ENCODE data around the gene CDH10.

CDH10 gene

DNA sequence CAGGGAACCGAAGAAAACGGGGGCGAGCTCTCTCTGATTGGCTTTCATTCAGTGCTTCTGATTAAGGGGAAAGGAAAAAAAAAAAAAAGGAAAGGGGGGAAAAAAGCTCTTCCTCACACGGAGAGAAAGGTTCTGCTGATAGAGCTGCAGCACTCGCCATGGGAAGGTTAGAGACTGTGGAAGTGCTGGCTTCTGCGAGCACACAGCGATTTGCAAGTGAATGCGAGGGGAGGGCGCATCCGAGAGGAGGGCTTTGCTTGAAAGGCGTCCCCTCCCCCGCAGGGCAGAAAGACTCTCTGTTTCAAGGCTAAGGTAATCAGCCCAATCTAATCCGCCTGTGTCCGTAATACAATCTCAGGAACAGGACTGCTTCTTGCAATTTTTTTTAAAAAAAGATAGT is at the start of gene CDH10:
Gene CDH10, minus strand, starts transcription at position 218 of the 400 bp plus-strand sequence. CDS start 51,488 bp downstream, outside the sequence.
- ATAC-seq (replicated peaks): no peak
- H3K9me3 Mint-ChIP-seq: peaks cover 0 to under 1% of the 10 kb centered on the region in 2 donors
- H3K36me3 Mint-ChIP-seq: no peaks in the 10 kb centered on the region
- no peak for DNase-seq
- no peak within 1 kb of the TSS for H3K27ac Mint-ChIP-seq
- no peak within 1 kb of the TSS for H3K4me3 Mint-ChIP-seq
- no peaks in the 10 kb centered on the region for H3K27me3 Mint-ChIP-seq
- no peaks in the 10 kb centered on the region for H3K4me1 Mint-ChIP-seq

DNA sequence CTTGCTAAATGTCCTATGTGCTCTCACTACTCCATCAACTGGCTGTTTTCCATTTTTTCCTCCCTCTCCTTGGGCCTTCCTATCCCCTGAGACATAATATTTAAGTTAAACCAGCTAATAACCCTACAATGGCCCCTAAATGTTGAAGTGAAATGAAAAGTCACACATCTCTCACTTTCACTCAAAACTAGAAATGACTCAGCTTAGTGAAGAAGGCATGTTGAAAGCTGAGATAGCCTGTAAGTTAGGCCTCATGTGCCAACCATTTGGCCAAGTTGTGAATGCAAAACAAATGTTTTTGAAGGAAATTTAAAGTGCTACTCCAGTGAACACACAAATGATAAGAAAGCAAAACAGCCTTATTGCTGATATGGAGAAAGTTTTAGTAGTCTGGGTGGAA is 48.8 kb upstream of the CDH10 start:
- H3K27ac Mint-ChIP-seq: no peak overlapping the region
- no peaks in the 10 kb centered on the region for H3K27me3 Mint-ChIP-seq
- DNase-seq: no peak
- H3K4me1 Mint-ChIP-seq: no peaks in the 10 kb centered on the region
- H3K4me3 Mint-ChIP-seq: no peak overlapping the region
- no peak for ATAC-seq (replicated peaks)
- peaks cover 7 to 15% of the 10 kb centered on the region in 2 donors for H3K9me3 Mint-ChIP-seq
- no peaks in the 10 kb centered on the region for H3K36me3 Mint-ChIP-seq

- DNase-seq (no peak), ATAC-seq (replicated peaks) (no peak)
- peaks cover 0 to 2% of the 10 kb centered on the region in 2 donors for H3K36me3 Mint-ChIP-seq
- no peak overlapping the region for H3K27ac Mint-ChIP-seq
- H3K4me1 Mint-ChIP-seq: no peaks in the 10 kb centered on the region
- H3K27me3 Mint-ChIP-seq: no peaks in the 10 kb centered on the region
- peaks cover 12 to 16% of the 10 kb centered on the region in 2 donors for H3K9me3 Mint-ChIP-seq
- H3K4me3 Mint-ChIP-seq: no peak overlapping the region
These were observed 46.3 kb upstream of the CDH10 start for GRCh38 chr5:24691074-24691473.

GRCh38 chr5:24681106-24681505 is 36.3 kb upstream of the CDH10 start:
- Mint-ChIP-seq H3K9me3 (peaks cover 8 to 10% of the 10 kb centered on the region in 2 donors), H3K27ac (no peak overlapping the region), H3K4me1 (no peaks in the 10 kb centered on the region), H3K36me3 (no peaks in the 10 kb centered on the region), H3K27me3 (no peaks in the 10 kb centered on the region), H3K4me3 (no peak overlapping the region)
- DNase-seq (no peak), ATAC-seq (replicated peaks) (no peak)

DNA sequence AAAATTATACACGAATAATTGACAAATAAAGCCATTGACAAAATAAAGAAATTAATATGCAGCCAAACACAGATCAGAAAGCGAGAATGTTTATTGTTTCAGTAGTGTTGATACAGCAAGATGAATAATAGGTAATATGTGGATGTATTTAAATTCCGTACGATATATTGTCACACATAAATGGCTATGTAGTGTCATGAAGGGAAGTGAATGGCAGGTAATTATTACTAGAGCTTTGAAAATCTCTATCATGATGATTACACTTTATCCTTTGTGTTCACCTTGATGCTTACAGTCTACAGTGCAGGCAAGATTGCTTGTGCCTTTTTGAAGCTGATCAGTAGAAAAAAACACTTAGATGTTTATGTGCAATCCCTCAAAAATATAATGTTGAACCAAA is 23.3 kb upstream of the CDH10 start:
- ATAC-seq (replicated peaks) (no peak), DNase-seq (no peak)
- H3K9me3 Mint-ChIP-seq: peaks cover 0 to 2% of the 10 kb centered on the region in 2 donors
- H3K27ac Mint-ChIP-seq: no peak overlapping the region
- H3K4me1 Mint-ChIP-seq: no peaks in the 10 kb centered on the region
- H3K4me3 Mint-ChIP-seq: no peak overlapping the region
- no peaks in the 10 kb centered on the region for H3K27me3 Mint-ChIP-seq
- no peaks in the 10 kb centered on the region for H3K36me3 Mint-ChIP-seq

GRCh38 chr5:24649531-24649930 is 4.8 kb upstream of the CDH10 start:
- H3K36me3 Mint-ChIP-seq: no peaks in the 10 kb centered on the region
- DNase-seq: no peak
- no peak for ATAC-seq (replicated peaks)
- no peak overlapping the region for H3K4me3 Mint-ChIP-seq
- H3K4me1 Mint-ChIP-seq: no peaks in the 10 kb centered on the region
- H3K9me3 Mint-ChIP-seq: peaks cover 0 to 4% of the 10 kb centered on the region in 2 donors
- H3K27me3 Mint-ChIP-seq: no peaks in the 10 kb centered on the region
- no peak overlapping the region for H3K27ac Mint-ChIP-seq

- H3K4me3 Mint-ChIP-seq: no peak overlapping the region
- H3K27ac Mint-ChIP-seq: no peak overlapping the region
- H3K27me3 Mint-ChIP-seq: no peaks in the 10 kb centered on the region
These were observed 2.1 kb upstream of the CDH10 start for GRCh38 chr5:24646915-24647314.

DNA sequence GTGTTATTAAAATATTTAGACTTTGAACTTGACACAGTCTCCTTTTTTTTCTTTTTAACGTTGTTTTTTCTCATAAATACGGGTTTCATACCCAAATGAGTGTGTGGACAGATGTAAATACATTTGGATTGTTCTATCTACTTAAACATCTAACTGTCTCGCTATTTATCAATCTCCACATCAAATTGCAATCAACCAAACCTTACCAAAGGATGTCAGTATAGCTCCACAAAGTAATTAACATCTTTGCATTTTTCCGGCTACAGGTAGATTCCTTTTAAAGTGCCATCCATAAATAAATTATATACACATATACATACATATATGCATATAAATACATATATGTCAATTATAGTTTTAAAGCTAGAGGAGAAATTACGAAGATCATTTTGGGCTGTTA is 705 bp upstream of the CDH10 start:
- no peaks in the 10 kb centered on the region for H3K27me3 Mint-ChIP-seq
- H3K4me3 Mint-ChIP-seq: no peak overlapping the region
- ATAC-seq (replicated peaks) (no peak), DNase-seq (no peak)
- no peaks in the 10 kb centered on the region for H3K4me1 Mint-ChIP-seq
- peaks cover 0 to 2% of the 10 kb centered on the region in 2 donors for H3K9me3 Mint-ChIP-seq
- no peak overlapping the region for H3K27ac Mint-ChIP-seq
- no peaks in the 10 kb centered on the region for H3K36me3 Mint-ChIP-seq

More at GRCh38 chr5:24646915-24647314, 2.1 kb upstream of the CDH10 start:
- no peak for DNase-seq
- no peaks in the 10 kb centered on the region for H3K36me3 Mint-ChIP-seq
- H3K4me1 Mint-ChIP-seq: no peaks in the 10 kb centered on the region
- ATAC-seq (replicated peaks): no peak
- H3K9me3 Mint-ChIP-seq: peaks cover 0 to 2% of the 10 kb centered on the region in 2 donors

DNA sequence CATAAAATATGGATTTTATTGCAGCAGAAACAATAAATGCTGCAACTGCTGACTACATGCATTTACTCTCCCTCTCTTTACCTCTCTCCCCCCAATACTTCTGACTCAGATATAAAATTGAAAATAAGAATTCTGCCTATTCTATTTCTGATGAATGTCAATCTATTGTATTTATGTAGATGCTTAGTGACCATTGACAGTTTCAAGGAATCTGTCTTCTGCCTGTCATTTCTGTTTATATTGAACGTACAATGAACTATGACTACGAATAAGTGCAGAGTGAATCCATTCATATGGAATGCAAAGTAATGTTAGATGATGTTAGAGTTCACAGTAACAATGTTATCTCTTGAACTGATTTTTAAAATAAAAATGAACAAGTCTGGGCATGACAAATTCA is 898 bp downstream of the CDH10 start:
- Mint-ChIP-seq H3K4me1 (no peaks in the 10 kb centered on the region), H3K36me3 (no peaks in the 10 kb centered on the region), H3K27me3 (no peaks in the 10 kb centered on the region), H3K9me3 (no peaks in the 10 kb centered on the region), H3K27ac (no peak overlapping the region), H3K4me3 (no peak overlapping the region)
- no peak for DNase-seq
- ATAC-seq (replicated peaks): no peak

- no peak for DNase-seq
- Mint-ChIP-seq H3K27ac (no peak overlapping the region), H3K4me1 (no peaks in the 10 kb centered on the region), H3K4me3 (no peak overlapping the region), H3K36me3 (no peaks in the 10 kb centered on the region), H3K27me3 (no peaks in the 10 kb centered on the region), H3K9me3 (no peaks in the 10 kb centered on the region)
- no peak for ATAC-seq (replicated peaks)
These were observed 1.6 kb downstream of the CDH10 start for GRCh38 chr5:24643156-24643555.

- H3K36me3 Mint-ChIP-seq: no peaks in the 10 kb centered on the region
- no peaks in the 10 kb centered on the region for H3K4me1 Mint-ChIP-seq
- DNase-seq (no peak), ATAC-seq (replicated peaks) (peak; percentile 46 to 52)
- H3K27me3 Mint-ChIP-seq: no peaks in the 10 kb centered on the region
- no peak overlapping the region for H3K4me3 Mint-ChIP-seq
- no peak overlapping the region for H3K27ac Mint-ChIP-seq
- no peaks in the 10 kb centered on the region for H3K9me3 Mint-ChIP-seq
These were observed 2.8 kb downstream of the CDH10 start for GRCh38 chr5:24642022-24642421.

GRCh38 chr5:24635209-24635608 is 9.6 kb downstream of the CDH10 start:
- no peak overlapping the region for H3K4me3 Mint-ChIP-seq
- no peaks in the 10 kb centered on the region for H3K9me3 Mint-ChIP-seq
- H3K27ac Mint-ChIP-seq: no peak overlapping the region
- ATAC-seq (replicated peaks) (no peak), DNase-seq (no peak)
- H3K36me3 Mint-ChIP-seq: no peaks in the 10 kb centered on the region
- H3K27me3 Mint-ChIP-seq: no peaks in the 10 kb centered on the region
- no peaks in the 10 kb centered on the region for H3K4me1 Mint-ChIP-seq

- H3K4me3 Mint-ChIP-seq: no peak overlapping the region
- H3K27ac Mint-ChIP-seq: no peak overlapping the region
- ATAC-seq (replicated peaks): no peak
- no peaks in the 10 kb centered on the region for H3K27me3 Mint-ChIP-seq
- H3K4me1 Mint-ChIP-seq: no peaks in the 10 kb centered on the region
- H3K36me3 Mint-ChIP-seq: no peaks in the 10 kb centered on the region
- no peak for DNase-seq
- H3K9me3 Mint-ChIP-seq: no peaks in the 10 kb centered on the region
These were observed 11.0 kb downstream of the CDH10 start for GRCh38 chr5:24633715-24634325.

DNA sequence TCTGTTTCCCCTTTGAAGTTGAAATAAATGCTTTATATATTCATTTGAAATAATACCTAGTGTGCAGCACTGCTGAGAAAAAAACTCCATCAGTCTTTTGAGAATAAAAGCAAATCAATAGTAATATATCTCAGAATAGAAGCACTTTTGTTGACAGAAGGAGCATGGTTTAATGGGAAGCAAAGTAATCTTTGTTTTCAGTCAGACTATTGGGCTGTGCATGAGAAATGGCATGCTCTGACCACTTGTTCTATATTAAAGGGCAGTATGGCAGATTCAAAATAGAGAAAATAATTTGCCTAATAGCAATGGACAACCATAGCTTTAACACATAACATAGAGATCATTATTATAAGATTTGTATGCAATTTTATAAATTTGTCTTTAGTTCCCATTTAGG is 12.4 kb downstream of the CDH10 start:
- no peak overlapping the region for H3K4me3 Mint-ChIP-seq
- no peaks in the 10 kb centered on the region for H3K27me3 Mint-ChIP-seq
- H3K27ac Mint-ChIP-seq: no peak overlapping the region
- no peaks in the 10 kb centered on the region for H3K36me3 Mint-ChIP-seq
- H3K4me1 Mint-ChIP-seq: no peaks in the 10 kb centered on the region
- DNase-seq: no peak
- H3K9me3 Mint-ChIP-seq: no peaks in the 10 kb centered on the region
- ATAC-seq (replicated peaks): no peak

GRCh38 chr5:24630918-24631317 is 13.9 kb downstream of the CDH10 start:
- ATAC-seq (replicated peaks): no peak
- DNase-seq: no peak
- no peaks in the 10 kb centered on the region for H3K36me3 Mint-ChIP-seq
- H3K4me1 Mint-ChIP-seq: no peaks in the 10 kb centered on the region
- H3K27ac Mint-ChIP-seq: no peak overlapping the region
- H3K27me3 Mint-ChIP-seq: no peaks in the 10 kb centered on the region
- no peak overlapping the region for H3K4me3 Mint-ChIP-seq
- H3K9me3 Mint-ChIP-seq: no peaks in the 10 kb centered on the region

- Mint-ChIP-seq H3K36me3 (no peaks in the 10 kb centered on the region), H3K27me3 (no peaks in the 10 kb centered on the region), H3K4me3 (no peak overlapping the region), H3K9me3 (no peaks in the 10 kb centered on the region), H3K4me1 (no peaks in the 10 kb centered on the region), H3K27ac (no peak overlapping the region)
- DNase-seq (no peak), ATAC-seq (replicated peaks) (no peak)
These were observed 15.0 kb downstream of the CDH10 start for GRCh38 chr5:24629798-24630197.
